ENCODE data around the gene CRYGA. TPM values are rescaled to one million over a fixed set of nuclear protein-coding genes. Genes with fewer than 3 reads are reported as not detected.

The CRYGA gene
- total RNA-seq, 1 experiment from 2014 or later, result not detected

GRCh38 chr2:208189810-208190503 is 26.6 kb upstream of the CRYGA start, which contains the start of gene C2orf80:
Gene C2orf80, minus strand, starts transcription at chr2:208190030. Its CDS starts 3,044 bp downstream, at chr2:208186986.
- ChIA-PET CTCF (interaction anchor here (0.6 to 1.1 kb wide), 3 partner anchors 14 to 100 kb away, joined by 3 to 5 read pairs (median 4); no protein-coding TSS in a partner anchor), POLR2A (no interaction called here)
- intact Hi-C loops (cut with micrococcal nuclease), result no loop called here
- BruUV-seq (replicated peaks), result no TSS peak
- Mint-ChIP-seq H3K9me3 (ENCODE audit: unreplicated experiment) (no peaks in the 10 kb centered on the region), H3K4me1 (ENCODE audit: insufficient read depth, unreplicated experiment) (no peaks in the 10 kb centered on the region), H3K27me3 (ENCODE audit: insufficient read depth, unreplicated experiment) (peaks cover 2% of the 10 kb centered on the region), H3K27ac (ENCODE audit: low read depth, unreplicated experiment) (no peak within 1 kb of the TSS), H3K36me3 (ENCODE audit: insufficient read depth, unreplicated experiment) (no peaks in the 10 kb centered on the region), H3K4me3 (ENCODE audit: unreplicated experiment) (no peak within 1 kb of the TSS)
- DNase-seq (ENCODE audit: unreplicated experiment), result no peak
- TF ChIP-seq, protein P1, sequence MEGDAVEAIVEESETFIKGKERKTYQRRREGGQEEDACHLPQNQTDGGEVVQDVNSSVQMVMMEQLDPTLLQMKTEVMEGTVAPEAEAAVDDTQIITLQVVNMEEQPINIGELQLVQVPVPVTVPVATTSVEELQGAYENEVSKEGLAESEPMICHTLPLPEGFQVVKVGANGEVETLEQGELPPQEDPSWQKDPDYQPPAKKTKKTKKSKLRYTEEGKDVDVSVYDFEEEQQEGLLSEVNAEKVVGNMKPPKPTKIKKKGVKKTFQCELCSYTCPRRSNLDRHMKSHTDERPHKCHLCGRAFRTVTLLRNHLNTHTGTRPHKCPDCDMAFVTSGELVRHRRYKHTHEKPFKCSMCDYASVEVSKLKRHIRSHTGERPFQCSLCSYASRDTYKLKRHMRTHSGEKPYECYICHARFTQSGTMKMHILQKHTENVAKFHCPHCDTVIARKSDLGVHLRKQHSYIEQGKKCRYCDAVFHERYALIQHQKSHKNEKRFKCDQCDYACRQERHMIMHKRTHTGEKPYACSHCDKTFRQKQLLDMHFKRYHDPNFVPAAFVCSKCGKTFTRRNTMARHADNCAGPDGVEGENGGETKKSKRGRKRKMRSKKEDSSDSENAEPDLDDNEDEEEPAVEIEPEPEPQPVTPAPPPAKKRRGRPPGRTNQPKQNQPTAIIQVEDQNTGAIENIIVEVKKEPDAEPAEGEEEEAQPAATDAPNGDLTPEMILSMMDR (IDR thresholded peaks at IDR 0.05; ENCODE audit: unreplicated experiment), result no peak

DNA sequence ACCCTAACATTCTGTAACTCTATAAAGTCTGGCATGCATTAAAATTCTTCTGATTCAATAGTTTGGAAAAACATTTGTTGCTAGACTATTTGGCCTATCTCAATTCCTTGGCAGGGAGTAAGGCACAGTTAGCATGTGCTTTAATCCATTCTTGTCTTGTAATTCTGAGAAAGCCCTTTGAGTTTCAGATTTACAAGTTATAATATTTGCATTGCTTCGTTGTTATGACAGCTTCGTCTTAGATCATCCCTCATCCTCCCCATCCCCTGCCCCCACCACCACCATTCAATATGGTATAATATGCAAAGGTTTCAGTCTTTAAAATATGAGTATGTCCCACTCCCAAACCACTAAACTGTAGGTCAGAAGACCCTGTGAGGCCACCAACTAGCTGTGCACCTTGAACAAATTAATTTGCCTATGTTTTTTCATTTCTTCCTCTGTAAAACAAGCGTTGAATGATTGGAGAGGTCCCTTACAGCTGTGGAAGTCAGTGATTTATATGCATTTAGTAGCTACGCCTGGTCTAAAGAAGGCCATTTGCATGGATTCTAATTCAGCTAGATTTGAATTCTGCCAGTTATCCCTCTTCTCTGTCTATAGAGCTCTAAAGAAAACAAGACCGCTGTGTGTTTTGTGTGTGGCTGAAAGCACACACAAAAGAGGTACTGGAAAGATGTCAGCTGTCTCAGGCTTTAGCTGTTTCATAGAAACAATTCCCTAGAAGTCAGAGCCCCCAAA is 25.9 kb upstream of the CRYGA start:
- no peak for DNase-seq (ENCODE audit: unreplicated experiment)
- ChIA-PET POLR2A (no interaction called here), CTCF (interaction anchor here (0.6 to 1.1 kb wide), 3 partner anchors 14 to 100 kb away, joined by 3 to 5 read pairs (median 4); no protein-coding TSS in a partner anchor)
- H3K9me3 Mint-ChIP-seq (ENCODE audit: unreplicated experiment), result no peaks in the 10 kb centered on the region
- intact Hi-C loops (cut with micrococcal nuclease), result no loop called here
- H3K4me1 Mint-ChIP-seq (ENCODE audit: insufficient read depth, unreplicated experiment), result no peaks in the 10 kb centered on the region
- H3K4me3 Mint-ChIP-seq (ENCODE audit: unreplicated experiment), result no peak overlapping the region
- H3K27me3 Mint-ChIP-seq (ENCODE audit: insufficient read depth, unreplicated experiment), result peaks cover 8% of the 10 kb centered on the region
- H3K36me3 Mint-ChIP-seq (ENCODE audit: insufficient read depth, unreplicated experiment), result no peaks in the 10 kb centered on the region
- TF ChIP-seq, protein P1 (IDR thresholded peaks at IDR 0.05; ENCODE audit: unreplicated experiment), result no peak
- no peak overlapping the region for H3K27ac Mint-ChIP-seq (ENCODE audit: low read depth, unreplicated experiment)
- no TSS peak for BruUV-seq (replicated peaks)

DNA sequence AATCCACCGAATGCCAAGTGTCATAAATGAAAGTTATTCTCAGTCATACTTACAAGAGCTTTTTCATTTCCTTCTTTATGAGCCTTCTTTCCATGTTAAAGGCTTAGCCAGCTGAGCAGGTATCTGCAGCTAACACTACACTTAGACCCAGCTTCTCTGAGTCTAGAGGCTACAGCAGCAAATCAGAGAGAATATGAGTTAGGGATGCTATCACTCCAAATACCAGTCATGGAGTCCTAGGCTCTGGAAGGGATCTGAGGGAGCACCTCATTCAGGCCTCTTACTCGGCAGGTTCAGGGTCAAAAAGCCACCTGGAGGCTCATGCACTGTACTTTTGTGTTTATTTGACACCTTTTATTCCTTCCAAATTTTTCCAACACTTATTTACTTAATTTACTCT is 23.5 kb upstream of the CRYGA start:
- intact Hi-C loops (cut with micrococcal nuclease), result no loop called here
- peaks cover 8% of the 10 kb centered on the region for H3K27me3 Mint-ChIP-seq (ENCODE audit: insufficient read depth, unreplicated experiment)
- H3K36me3 Mint-ChIP-seq (ENCODE audit: insufficient read depth, unreplicated experiment), result no peaks in the 10 kb centered on the region
- no peaks in the 10 kb centered on the region for H3K9me3 Mint-ChIP-seq (ENCODE audit: unreplicated experiment)
- no peaks in the 10 kb centered on the region for H3K4me1 Mint-ChIP-seq (ENCODE audit: insufficient read depth, unreplicated experiment)
- POLR2A ChIA-PET, result no interaction called here
- H3K27ac Mint-ChIP-seq (ENCODE audit: low read depth, unreplicated experiment), result no peak overlapping the region
- no TSS peak for BruUV-seq (replicated peaks)
- H3K4me3 Mint-ChIP-seq (ENCODE audit: unreplicated experiment), result no peak overlapping the region
- CTCF ChIA-PET, result interaction anchor here (3.1 kb wide), 1 partner anchor 11 kb away, joined by 25 read pairs; no protein-coding TSS in a partner anchor
- TF ChIP-seq, protein P1 (IDR thresholded peaks at IDR 0.05; ENCODE audit: unreplicated experiment), result no peak
- DNase-seq (ENCODE audit: unreplicated experiment), result no peak

GRCh38 chr2:208186465-208186864 is 23.1 kb upstream of the CRYGA start:
- peaks cover 8% of the 10 kb centered on the region for H3K27me3 Mint-ChIP-seq (ENCODE audit: insufficient read depth, unreplicated experiment)
- intact Hi-C loops (cut with micrococcal nuclease), result no loop called here
- no peak for DNase-seq (ENCODE audit: unreplicated experiment)
- no peak overlapping the region for H3K4me3 Mint-ChIP-seq (ENCODE audit: unreplicated experiment)
- no peak overlapping the region for H3K27ac Mint-ChIP-seq (ENCODE audit: low read depth, unreplicated experiment)
- BruUV-seq (replicated peaks), result no TSS peak
- POLR2A ChIA-PET, result no interaction called here
- no peaks in the 10 kb centered on the region for H3K36me3 Mint-ChIP-seq (ENCODE audit: insufficient read depth, unreplicated experiment)
- CTCF ChIA-PET, result interaction anchor here (3.1 kb wide), 1 partner anchor 11 kb away, joined by 25 read pairs; no protein-coding TSS in a partner anchor
- TF ChIP-seq, protein P1 (IDR thresholded peaks at IDR 0.05; ENCODE audit: unreplicated experiment), result no peak
- H3K9me3 Mint-ChIP-seq (ENCODE audit: unreplicated experiment), result no peaks in the 10 kb centered on the region
- no peaks in the 10 kb centered on the region for H3K4me1 Mint-ChIP-seq (ENCODE audit: insufficient read depth, unreplicated experiment)

All from MCF 10A (cell line).